Endothelial cell of umbilical vein (primary cell): ENCODE data around the gene ANKRD33.

Source experiments
- CTCF ChIP-seq, 2 donors: IDR thresholded peaks; 1 replicate in 1 of 2; 2 replicates in 1 of 2; pipeline ENCODE4 v1.5.1; 2011; ENCODE audit warnings: low read length in 2 of 2, mild to moderate bottlenecking in 2 of 2, moderate library complexity in 2 of 2, control low read depth in 1 of 2, inconsistent platforms in 1 of 2, low read depth in 1 of 2; ENCODE audit not compliant: insufficient read depth in 1 of 2; ENCODE audit errors: extremely low read depth in 1 of 2
- EZH2 ChIP-seq: IDR thresholded peaks from 2 replicates; pipeline ENCODE4 v1.6.1; 2012; ENCODE audit warnings: borderline replicate concordance, low read depth, mild to moderate bottlenecking, moderate library complexity, low read length, inconsistent platforms; ENCODE audit not compliant: severe bottlenecking
- POLR2A ChIP-seq: IDR thresholded peaks from 2 replicates; pipeline ENCODE4 v1.6.1; 2012; ENCODE audit warnings: low read depth, mild to moderate bottlenecking, control low read depth, low read length

- TF ChIP-seq EZH2 (no peak), POLR2A (no peak), CTCF (IDR thresholded peaks at IDR 0.05; ENCODE audit: extremely low read depth in 1 of 2, insufficient read depth in 1 of 2, low read depth in 1 of 2, low read length in 2 of 2) (no peak)
Observed at GRCh38 chr12:51910168-51910567, 22.3 kb downstream of the ANKRD33 start.
